Measurements from ENCODE around the gene KRTAP5-10.
A peak's percentile ranks its signal among the peaks of the same experiment; 100 is the strongest.
"Not testable (repeated sequence)": the region's sequence is repeated elsewhere in the genome, so short reads cannot be mapped to it uniquely, and the experiment has no call there.

The KRTAP5-10 gene

GRCh38 chr11:71572811-71573210, 7.4 kb downstream of the KRTAP5-10 start:
- TF ChIP-seq ZFX (IDR thresholded peaks at IDR 0.05) (no peak), CTCF (conservative IDR thresholded peaks at IDR 0.05) (no peak)
- no peak overlapping the region for H3K27ac ChIP-seq

GRCh38 chr11:71574418-71574817, 9.1 kb downstream of the KRTAP5-10 start:
- no peak overlapping the region for H3K27ac ChIP-seq
- TF ChIP-seq CTCF (conservative IDR thresholded peaks at IDR 0.05) (no peak), ZFX (IDR thresholded peaks at IDR 0.05) (no peak)

- TF ChIP-seq CTCF (conservative IDR thresholded peaks at IDR 0.05) (no peak), ZFX (IDR thresholded peaks at IDR 0.05) (no peak)
- no peak overlapping the region for H3K27ac ChIP-seq
Measured at GRCh38 chr11:71575723-71576424, 10.5 kb downstream of the KRTAP5-10 start.

- H3K27ac ChIP-seq, result not testable (repeated sequence)
Measured at GRCh38 chr11:71576688-71577465, 11.5 kb downstream of the KRTAP5-10 start.

GRCh38 chr11:71577469-71578004, 12.2 kb downstream of the KRTAP5-10 start:
- H3K27ac ChIP-seq, result no peak overlapping the region
- TF ChIP-seq ZFX (IDR thresholded peaks at IDR 0.05) (no peak), CTCF (conservative IDR thresholded peaks at IDR 0.05) (no peak)

GRCh38 chr11:71579513-71579912, 14.2 kb downstream of the KRTAP5-10 start:
- not testable (repeated sequence) for H3K27ac ChIP-seq

GRCh38 chr11:71580057-71581003, 15.0 kb downstream of the KRTAP5-10 start:
- no peak overlapping the region; the same call in 1 of the 2 replicates for H3K27ac ChIP-seq
- TF ChIP-seq ZFX (IDR thresholded peaks at IDR 0.05) (no peak), CTCF (conservative IDR thresholded peaks at IDR 0.05) (peak; percentile 95)

- H3K27ac ChIP-seq, result no peak overlapping the region
- TF ChIP-seq ZFX (IDR thresholded peaks at IDR 0.05), result no peak
- no peak for TF ChIP-seq CTCF (conservative IDR thresholded peaks at IDR 0.05)
Measured at GRCh38 chr11:71581826-71582225, 16.5 kb downstream of the KRTAP5-10 start.

Data from C4-2B (cell line).